Activated T-cell treated with anti-CD3 and anti-CD28 coated beads, Interleukin-2, amount 50 U/mL, for 24 hours (primary cell): ENCODE measurements around the gene FKBP6.
"Not testable (repeated sequence)": the region's sequence is repeated elsewhere in the genome, so short reads cannot be mapped to it uniquely, and the experiment has no call there.

Experiments used
- DNase-seq: peaks from one replicate; pipeline ENCODE4 v3.0.0-alpha.2; 2020
- H3K27ac Mint-ChIP-seq: 2 replicates; pipeline ENCODE4 v1.8.0; 2020; ENCODE audit warnings: mild to moderate bottlenecking, mixed read lengths
- H3K27me3 Mint-ChIP-seq: 2 replicates; pipeline ENCODE4 v1.8.0; 2020; ENCODE audit warnings: mixed read lengths
- H3K36me3 Mint-ChIP-seq: 2 replicates; pipeline ENCODE4 v1.8.0; 2020; ENCODE audit warnings: low read depth, mixed read lengths
- H3K4me1 Mint-ChIP-seq: 2 replicates; pipeline ENCODE4 v1.8.0; 2020; ENCODE audit warnings: low read depth, mixed read lengths
- H3K4me3 Mint-ChIP-seq: 2 replicates; pipeline ENCODE4 v1.8.0; 2020; ENCODE audit warnings: mild to moderate bottlenecking, moderate library complexity, mixed read lengths
- H3K9me3 Mint-ChIP-seq: 2 replicates; pipeline ENCODE4 v1.8.0; 2020; ENCODE audit warnings: mixed read lengths

The FKBP6 gene

DNA sequence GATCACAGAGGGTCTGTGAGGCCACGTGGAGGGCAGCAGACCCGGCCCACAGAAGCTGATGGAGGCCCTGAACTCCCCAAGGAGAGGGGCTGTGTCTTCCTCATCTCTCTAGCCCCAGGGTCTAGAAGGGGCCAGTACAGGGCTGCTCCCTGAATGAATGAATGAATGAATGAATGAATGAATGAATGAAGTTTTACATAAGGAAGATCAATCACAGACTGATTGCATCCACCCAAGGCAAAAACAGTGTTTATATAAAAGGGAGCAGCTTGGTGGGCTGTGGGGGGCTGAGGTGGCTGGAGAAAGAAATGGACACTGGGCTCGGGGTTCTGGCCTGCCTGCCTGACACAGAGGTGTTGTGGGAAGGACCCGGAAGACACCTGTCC, 14.4 kb upstream of the FKBP6 start:
- Mint-ChIP-seq H3K27me3 (no peaks in the 10 kb centered on the region), H3K9me3 (peaks cover 2% of the 10 kb centered on the region), H3K4me3 (no peak overlapping the region), H3K4me1 (peaks cover 9% of the 10 kb centered on the region), H3K36me3 (peaks cover 3% of the 10 kb centered on the region), H3K27ac (no peak overlapping the region)
- no peak for DNase-seq

DNA sequence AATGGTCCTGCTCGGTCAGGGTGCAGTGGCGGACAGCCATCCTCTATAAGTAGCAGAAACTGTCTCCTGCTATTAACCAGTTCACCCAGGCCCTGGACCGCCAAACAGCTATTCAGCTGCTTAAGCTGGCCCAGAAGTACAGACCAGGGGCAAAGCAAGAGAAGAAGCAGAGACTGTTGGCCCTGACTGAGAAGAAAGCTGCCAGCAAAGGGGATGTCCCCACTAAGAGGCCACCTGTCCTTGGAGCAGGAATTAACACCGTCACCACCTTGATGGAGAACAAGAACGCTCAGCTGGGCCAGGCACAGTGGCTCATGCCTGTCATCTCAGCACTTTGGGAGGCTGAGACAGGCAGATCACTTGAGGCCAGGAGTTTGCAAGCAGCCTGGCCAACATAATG, 13.7 kb upstream of the FKBP6 start:
- Mint-ChIP-seq H3K4me3 (no peak overlapping the region), H3K27ac (no peak overlapping the region), H3K27me3 (no peaks in the 10 kb centered on the region), H3K4me1 (peaks cover 3% of the 10 kb centered on the region), H3K36me3 (no peaks in the 10 kb centered on the region), H3K9me3 (peaks cover under 1% of the 10 kb centered on the region)
- no peak for DNase-seq

DNA sequence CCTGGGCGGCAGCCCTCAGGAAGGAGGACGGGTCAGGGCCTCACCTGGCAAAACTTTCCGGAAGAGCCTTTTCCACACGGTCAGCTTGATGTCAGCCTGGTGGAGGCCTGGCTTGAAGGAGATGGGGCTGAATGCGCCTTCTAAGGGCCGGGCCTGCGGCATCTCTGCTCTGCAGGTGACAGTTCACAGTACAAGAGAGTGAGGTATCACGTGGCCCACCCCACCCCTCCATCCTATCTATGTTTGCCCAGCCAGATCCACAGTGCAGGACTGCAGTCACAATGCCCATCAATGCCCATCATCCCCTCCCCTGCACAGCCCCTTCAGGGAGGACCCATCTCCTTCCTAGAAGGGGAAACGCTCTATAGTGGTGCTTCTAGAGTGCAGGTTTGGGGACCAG, 11.4 kb upstream of the FKBP6 start:
- Mint-ChIP-seq H3K27me3 (no peaks in the 10 kb centered on the region), H3K27ac (no peak overlapping the region), H3K4me3 (no peak overlapping the region), H3K36me3 (no peaks in the 10 kb centered on the region), H3K9me3 (no peaks in the 10 kb centered on the region), H3K4me1 (no peaks in the 10 kb centered on the region)
- no peak for DNase-seq

DNA sequence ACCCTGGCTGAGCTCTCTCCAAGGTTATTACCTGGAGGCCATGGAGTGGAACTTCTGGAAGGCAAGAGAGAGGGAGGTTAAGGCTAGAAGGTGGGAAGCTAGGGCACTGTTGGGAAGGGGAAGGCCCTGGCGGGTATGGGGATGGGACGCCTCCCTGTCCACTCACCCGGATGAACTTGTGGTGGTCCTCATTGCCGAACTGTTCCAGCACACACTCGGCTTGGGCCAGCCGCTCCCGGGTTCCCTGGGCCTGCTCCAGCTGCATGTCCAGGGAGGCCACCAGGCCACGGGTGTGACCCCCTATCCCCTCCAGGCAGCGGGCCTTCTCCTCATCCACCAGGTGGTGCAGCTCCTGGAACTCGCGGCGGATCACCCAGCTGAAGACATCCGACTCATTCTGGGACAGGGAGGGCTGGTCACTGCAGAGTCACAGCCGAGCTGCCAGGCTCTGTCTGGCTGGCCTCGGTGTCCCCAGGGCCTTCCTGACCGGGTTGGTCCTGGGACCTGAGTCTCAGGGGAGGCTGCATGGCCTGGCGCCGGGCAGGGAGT, 9.2 kb upstream of the FKBP6 start:
- not testable (repeated sequence) for H3K27me3 Mint-ChIP-seq, H3K27ac Mint-ChIP-seq, DNase-seq, H3K36me3 Mint-ChIP-seq, H3K4me1 Mint-ChIP-seq, H3K9me3 Mint-ChIP-seq, H3K4me3 Mint-ChIP-seq

DNA sequence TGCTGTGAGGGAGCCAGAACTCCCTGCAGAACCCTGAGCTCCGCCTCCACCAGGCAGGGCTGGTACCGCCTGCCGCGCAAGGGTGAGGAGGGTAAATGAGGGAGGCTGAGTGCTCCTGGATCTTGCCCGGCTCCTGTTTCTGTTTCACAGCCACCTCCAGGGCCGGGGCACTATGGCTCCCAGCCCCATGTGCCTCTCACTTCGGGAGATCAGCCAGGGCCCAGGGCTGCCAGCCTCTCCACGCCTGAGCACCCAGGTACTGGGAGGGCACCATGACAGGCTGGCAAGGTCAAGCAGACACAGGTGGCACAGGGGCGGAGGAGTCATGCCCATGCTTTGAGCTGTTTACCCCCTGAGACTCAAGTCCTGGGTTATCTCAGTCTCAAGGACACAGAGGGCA, 8.4 kb upstream of the FKBP6 start:
- not testable (repeated sequence) for DNase-seq, H3K27me3 Mint-ChIP-seq, H3K4me3 Mint-ChIP-seq, H3K36me3 Mint-ChIP-seq, H3K27ac Mint-ChIP-seq, H3K9me3 Mint-ChIP-seq
- H3K4me1 Mint-ChIP-seq: peaks cover 11% of the 10 kb centered on the region

DNA sequence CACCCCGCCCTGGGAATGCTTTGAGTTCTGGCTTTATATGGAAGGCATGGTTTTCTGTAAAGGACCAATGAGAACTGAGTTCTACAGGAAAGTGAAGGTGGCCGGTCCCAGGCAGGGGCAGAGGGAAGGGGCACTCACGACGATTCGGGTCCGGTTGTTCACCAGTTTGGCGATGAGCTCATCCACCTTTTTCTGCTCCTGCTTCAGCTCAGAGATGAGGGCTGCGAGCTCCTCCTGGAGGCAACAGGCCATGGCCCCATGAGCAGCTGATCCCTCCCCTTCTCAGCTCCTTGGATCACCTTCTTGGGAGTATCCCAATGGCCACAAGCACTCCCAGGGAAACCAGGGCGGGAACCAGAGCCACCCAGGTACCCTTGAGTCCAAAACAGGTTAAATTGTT, 8.0 kb upstream of the FKBP6 start:
- not testable (repeated sequence) for H3K27me3 Mint-ChIP-seq, H3K36me3 Mint-ChIP-seq, DNase-seq, H3K27ac Mint-ChIP-seq, H3K9me3 Mint-ChIP-seq, H3K4me3 Mint-ChIP-seq
- H3K4me1 Mint-ChIP-seq: peaks cover 11% of the 10 kb centered on the region

DNA sequence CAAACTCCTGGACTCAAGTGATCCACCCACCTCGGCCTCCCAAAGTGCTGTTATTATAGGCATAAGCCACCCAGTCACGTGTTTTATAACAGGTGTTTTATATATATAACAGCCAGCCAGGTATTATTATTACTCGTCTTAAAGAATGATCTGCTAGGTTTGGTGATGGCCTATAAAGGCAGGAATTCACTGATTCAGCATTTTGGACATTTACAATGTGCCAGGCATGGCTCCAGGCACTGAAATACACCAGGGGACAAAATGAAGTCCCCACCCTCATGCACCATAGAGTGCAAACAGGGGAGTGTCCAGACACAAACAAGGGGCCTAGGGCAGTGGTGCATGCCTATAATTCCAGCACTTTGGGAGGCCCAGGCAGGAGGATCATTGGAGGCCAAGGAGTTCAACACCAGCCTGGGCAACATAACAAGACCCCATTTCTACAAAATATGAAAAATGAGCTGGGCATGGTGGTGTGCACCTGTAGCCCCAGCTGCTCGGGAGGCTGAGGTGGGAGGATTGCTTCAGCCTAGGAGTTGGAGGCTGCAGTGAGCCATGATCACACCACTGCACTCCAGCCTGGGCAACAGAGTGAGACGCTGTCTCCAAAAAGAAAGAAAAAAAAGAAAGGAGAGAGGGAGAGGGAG, 4.4 kb upstream of the FKBP6 start:
- H3K36me3 Mint-ChIP-seq, H3K27ac Mint-ChIP-seq, H3K9me3 Mint-ChIP-seq, DNase-seq, H3K27me3 Mint-ChIP-seq: not testable (repeated sequence)
- Mint-ChIP-seq H3K4me1 (peaks cover 11% of the 10 kb centered on the region), H3K4me3 (peak overlapping the region; percentile 47)

DNA sequence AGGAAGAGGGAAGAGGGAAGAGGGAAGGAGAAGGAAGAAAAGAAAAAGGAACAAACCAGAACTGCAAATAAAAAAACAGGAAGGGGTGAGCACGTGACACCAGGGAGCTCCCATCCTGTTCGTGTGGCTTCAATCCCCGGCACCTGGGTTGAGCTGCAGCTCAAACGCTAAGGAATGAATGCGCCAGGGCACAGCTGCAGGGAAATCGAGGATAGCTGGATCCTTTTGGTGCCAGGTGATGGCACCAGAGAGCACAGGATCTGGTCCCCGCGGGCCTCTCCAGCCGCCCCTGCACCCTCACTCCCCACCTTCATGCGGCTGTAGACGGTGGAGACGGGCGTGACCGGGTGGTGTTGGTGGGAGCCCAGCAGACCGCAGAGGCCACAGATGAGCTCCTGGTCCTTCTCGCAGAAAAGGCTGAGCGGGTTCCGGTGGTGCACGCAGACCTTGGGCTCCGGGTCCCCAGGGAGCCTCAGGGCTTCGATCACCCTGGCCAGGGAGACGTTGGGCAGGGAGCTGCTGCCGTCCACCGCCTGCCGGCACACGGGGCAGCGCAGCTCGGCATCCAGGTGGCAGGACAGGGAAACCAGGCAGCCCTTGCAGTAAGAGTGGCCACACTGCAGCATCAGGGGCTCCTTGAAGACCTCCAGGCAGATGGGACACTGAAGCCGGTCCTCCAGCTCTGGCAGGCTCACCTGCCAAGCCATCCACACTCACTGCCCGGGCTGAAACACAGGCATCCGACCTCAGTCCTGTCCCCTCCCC, 3.7 kb upstream of the FKBP6 start:
- Mint-ChIP-seq H3K4me3 (peak overlapping the region; percentile 47), H3K4me1 (peaks cover 11% of the 10 kb centered on the region)
- H3K9me3 Mint-ChIP-seq, H3K27ac Mint-ChIP-seq, H3K36me3 Mint-ChIP-seq, H3K27me3 Mint-ChIP-seq: not testable (repeated sequence)
- peak; percentile 71 for DNase-seq

DNA sequence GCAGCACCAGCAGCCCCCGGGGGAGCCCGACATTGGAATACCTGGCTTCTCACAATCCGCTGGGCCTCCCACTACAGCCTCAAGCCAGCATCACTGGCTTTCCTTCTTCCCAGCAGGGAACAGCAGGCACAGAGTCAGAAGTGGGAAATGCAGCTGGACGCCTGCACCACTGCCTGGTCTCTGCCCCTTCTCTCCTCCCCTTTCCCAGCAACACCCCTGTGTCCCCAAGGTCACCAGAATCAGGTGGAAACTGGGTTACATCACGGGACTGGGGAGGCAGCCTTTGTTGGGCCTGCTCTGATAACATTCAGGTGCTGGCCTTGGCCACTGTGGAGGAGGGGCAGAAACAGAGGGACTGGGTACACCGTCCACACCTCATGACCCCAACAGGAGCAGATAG, 2.5 kb upstream of the FKBP6 start:
- not testable (repeated sequence) for H3K4me3 Mint-ChIP-seq, DNase-seq, H3K9me3 Mint-ChIP-seq

DNA sequence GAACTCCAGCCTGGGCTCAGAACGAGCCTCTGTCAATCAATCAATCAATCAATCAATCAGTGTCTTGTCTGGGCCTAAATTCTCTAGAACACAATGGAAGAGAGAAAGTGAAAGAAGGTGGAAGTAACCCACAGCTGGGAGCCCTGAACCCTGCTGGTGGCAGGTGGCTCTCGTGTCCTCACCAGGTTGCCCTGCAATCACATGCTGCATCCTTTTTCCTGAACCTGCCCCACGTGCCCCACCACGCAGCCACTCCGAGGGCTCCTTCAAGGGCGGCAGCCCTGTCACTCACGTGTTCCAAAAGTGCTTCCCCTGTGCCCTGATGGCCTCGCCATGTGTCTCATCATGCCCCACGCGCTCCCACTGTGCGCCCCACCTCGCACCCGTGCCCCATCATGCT, 512 bp upstream of the FKBP6 start:
- peaks cover 11% of the 10 kb centered on the region for H3K4me1 Mint-ChIP-seq

More for the DNA sequence above, 2.5 kb upstream of the FKBP6 start:
- H3K27me3 Mint-ChIP-seq, H3K27ac Mint-ChIP-seq, H3K36me3 Mint-ChIP-seq: not testable (repeated sequence)
- peaks cover 11% of the 10 kb centered on the region for H3K4me1 Mint-ChIP-seq

DNA sequence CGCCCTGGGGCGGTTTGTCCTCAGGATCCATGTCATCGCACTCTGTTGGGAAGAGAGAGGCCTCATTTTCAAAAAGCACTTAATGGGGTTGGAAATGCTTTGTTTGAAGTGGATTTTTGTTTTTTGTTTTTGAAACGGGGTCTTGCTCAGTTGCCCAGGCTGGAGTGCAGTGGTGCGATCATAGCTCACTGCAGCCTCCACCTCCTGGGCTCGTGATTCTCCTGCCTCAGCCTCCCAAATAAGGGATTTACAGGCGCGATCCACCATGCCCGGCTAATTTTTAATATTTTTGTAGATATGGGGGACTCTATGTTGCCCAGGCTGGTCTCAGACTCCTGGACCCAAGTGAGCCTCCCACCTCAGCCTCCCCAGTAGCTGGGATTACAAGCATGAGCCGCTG, 735 bp downstream of the FKBP6 start:
- Mint-ChIP-seq H3K9me3 (no peaks in the 10 kb centered on the region), H3K27me3 (no peaks in the 10 kb centered on the region), H3K27ac (no peak overlapping the region), H3K4me3 (no peak overlapping the region), H3K4me1 (peaks cover 8% of the 10 kb centered on the region), H3K36me3 (no peaks in the 10 kb centered on the region)
- DNase-seq: no peak

More for the DNA sequence above, 512 bp upstream of the FKBP6 start:
- not testable (repeated sequence) for H3K27me3 Mint-ChIP-seq, DNase-seq, H3K36me3 Mint-ChIP-seq, H3K9me3 Mint-ChIP-seq, H3K4me3 Mint-ChIP-seq, H3K27ac Mint-ChIP-seq

DNA sequence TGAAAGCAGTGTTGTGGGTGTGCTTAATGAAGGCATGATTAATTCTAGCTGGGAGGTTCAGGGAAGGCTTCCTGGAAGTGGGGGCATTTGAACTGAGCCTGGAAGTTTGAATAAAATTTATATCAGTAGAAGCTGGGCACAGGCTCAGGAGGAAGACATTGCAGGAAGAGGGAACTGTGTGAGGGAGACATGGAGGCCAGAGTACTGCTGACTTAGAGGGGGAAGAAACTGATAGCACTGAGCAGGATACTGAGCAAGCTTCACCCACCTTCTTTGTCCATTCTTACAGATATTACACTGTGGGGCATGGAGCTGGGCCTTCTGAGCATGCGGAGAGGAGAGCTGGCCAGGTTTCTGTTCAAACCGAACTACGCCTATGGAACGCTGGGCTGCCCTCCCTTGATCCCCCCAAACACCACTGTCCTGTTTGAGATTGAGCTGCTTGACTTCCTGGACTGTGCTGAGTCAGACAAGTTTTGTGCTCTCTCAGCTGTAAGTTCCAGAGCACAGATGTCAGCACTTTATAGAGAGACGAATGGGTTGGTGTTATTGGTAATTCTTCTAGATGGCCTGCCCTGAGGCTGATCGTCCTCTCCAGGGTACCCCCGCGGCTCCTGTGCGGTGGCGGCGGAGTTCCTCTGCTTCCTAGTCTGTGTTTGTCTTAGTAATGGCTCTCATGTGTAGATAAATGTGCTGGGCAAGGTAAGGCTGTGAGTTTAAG, 2.1 kb downstream of the FKBP6 start:
- Mint-ChIP-seq H3K27ac (no peak overlapping the region), H3K9me3 (no peaks in the 10 kb centered on the region), H3K4me3 (no peak overlapping the region), H3K27me3 (no peaks in the 10 kb centered on the region), H3K36me3 (no peaks in the 10 kb centered on the region), H3K4me1 (no peaks in the 10 kb centered on the region)
- DNase-seq: no peak

DNA sequence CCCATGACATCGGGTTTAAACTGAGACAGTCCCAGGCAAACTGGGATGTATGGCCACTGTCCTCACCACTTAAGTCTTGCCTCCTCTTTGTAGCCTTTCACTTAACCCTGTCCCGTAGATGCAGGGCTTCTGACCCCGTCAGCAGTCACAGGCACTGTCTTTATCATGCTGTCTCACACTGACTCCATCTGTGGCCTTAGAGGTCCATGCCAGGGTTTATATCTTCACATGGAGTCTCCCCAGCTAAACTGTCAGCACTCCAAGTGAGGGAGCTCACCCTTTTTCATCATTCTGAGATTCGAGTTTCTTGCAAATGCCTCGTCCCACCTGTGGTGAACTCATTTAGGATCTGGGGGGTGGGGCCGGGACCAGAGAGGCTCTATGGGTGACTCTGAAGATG, 2.8 kb downstream of the FKBP6 start:
- Mint-ChIP-seq H3K36me3 (no peaks in the 10 kb centered on the region), H3K27me3 (no peaks in the 10 kb centered on the region), H3K4me3 (no peak overlapping the region), H3K4me1 (no peaks in the 10 kb centered on the region), H3K27ac (no peak overlapping the region), H3K9me3 (no peaks in the 10 kb centered on the region)
- DNase-seq: no peak

DNA sequence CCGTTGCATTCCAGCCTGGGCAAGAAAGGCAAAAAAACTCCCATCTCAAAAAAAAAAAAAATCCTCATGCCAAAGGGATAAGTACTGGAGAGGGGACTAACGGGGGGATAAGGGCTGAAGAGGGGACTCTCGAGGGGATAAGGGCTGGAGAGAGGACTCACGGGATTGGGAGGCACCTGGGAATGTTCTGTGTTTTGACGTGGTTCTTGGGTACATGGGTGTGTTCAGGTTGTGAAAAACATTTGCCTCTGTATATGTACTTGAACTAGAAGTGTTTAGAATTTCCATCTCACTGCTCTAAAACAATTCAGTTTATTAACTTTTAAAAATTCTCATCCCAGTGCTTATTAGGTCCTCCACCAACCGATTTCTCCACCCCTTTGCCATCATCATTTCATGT, 4.5 kb downstream of the FKBP6 start:
- no peak for DNase-seq
- no peaks in the 10 kb centered on the region for H3K36me3 Mint-ChIP-seq
- no peaks in the 10 kb centered on the region for H3K9me3 Mint-ChIP-seq
- H3K27me3 Mint-ChIP-seq: no peaks in the 10 kb centered on the region
- H3K4me1 Mint-ChIP-seq: no peaks in the 10 kb centered on the region
- H3K4me3 Mint-ChIP-seq: no peak overlapping the region
- no peak overlapping the region for H3K27ac Mint-ChIP-seq

DNA sequence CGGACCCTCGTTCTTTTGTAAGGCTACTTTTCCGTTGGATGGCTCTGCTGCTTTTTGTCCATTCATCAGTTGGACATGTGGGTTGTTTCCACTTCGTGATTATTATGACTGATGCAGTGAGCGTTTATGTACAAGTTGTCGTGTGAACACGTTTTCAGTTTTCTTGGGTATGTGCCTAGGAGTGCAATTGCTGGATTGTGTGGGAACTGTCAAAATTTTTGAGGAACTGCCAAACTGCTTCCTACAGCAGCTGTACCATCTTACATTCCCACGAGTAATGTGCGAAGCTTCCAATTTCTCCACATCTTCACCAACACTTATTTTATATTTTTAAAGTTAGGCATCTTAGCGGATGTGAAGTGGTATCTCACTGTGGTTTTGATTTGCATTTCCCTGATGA, 10.4 kb downstream of the FKBP6 start:
- Mint-ChIP-seq H3K4me3 (no peak overlapping the region), H3K27me3 (peaks cover 6% of the 10 kb centered on the region), H3K9me3 (no peaks in the 10 kb centered on the region), H3K36me3 (no peaks in the 10 kb centered on the region), H3K27ac (no peak overlapping the region), H3K4me1 (no peaks in the 10 kb centered on the region)
- DNase-seq: no peak
